SK-N-SH treated with all-trans-retinoic acid at 6 μM for 48 hours (cell line): ENCODE measurements around the gene AGBL1.

Source experiments
- ATAC-seq: fragments of 200-7000 bp; cut with Tn5 transposase; 3 replicates; pipeline ENCODE4 v1.9.1; 2020; ENCODE audit warnings: mild to moderate bottlenecking, moderate library complexity
- ARNTL ChIP-seq: fragments of 450-650 bp; formaldehyde crosslinking; IDR thresholded peaks from 2 replicates; pipeline ENCODE4 v1.5.0; 2020; ENCODE audit warnings: low read depth, mild to moderate bottlenecking, moderate library complexity, borderline replicate concordance
- BACH2 ChIP-seq: fragments of 250-450 bp; sonication (Bioruptor Pico); IDR thresholded peaks from 2 replicates; pipeline ENCODE4 v1.9.0; 2021; ENCODE audit warnings: mild to moderate bottlenecking, borderline replicate concordance
- CSDC2 ChIP-seq: fragments of 250-450 bp; sonication (Bioruptor Pico); IDR thresholded peaks from 2 replicates; pipeline ENCODE4 v1.5.0; 2020; ENCODE audit warnings: mild to moderate bottlenecking, moderate library complexity
- ESRRG ChIP-seq: fragments of 250-450 bp; sonication (Bioruptor Pico); IDR thresholded peaks from 2 replicates; pipeline ENCODE4 v1.6.1; 2021; ENCODE audit warnings: mild to moderate bottlenecking
- GLIS3 ChIP-seq: fragments of 250-450 bp; sonication (Bioruptor Pico); IDR thresholded peaks from 2 replicates; pipeline ENCODE4 v1.5.0; 2020; ENCODE audit warnings: mild to moderate bottlenecking, moderate library complexity
- ISL1 ChIP-seq: fragments of 250-450 bp; sonication (Bioruptor Pico); IDR thresholded peaks from 2 replicates; pipeline ENCODE4 v2.1.2; 2022; ENCODE audit warnings: mild to moderate bottlenecking, moderate library complexity
- OSR1 ChIP-seq: fragments of 250-450 bp; sonication (Bioruptor Pico); IDR thresholded peaks from 2 replicates; pipeline ENCODE4 v1.8.0; 2022; ENCODE audit warnings: moderate library complexity, mild to moderate bottlenecking, inconsistent platforms
- PATZ1 ChIP-seq: fragments of 250-450 bp; sonication (Bioruptor Pico); IDR thresholded peaks from 2 replicates; pipeline ENCODE4 v1.8.0; 2020; ENCODE audit warnings: mild to moderate bottlenecking, moderate library complexity, borderline replicate concordance
- SNAI2 ChIP-seq: fragments of 250-450 bp; sonication (Bioruptor Pico); IDR thresholded peaks from 2 replicates; pipeline ENCODE4 v1.5.0; 2020; ENCODE audit warnings: mild to moderate bottlenecking, moderate library complexity
- TCF4 ChIP-seq: fragments of 250-450 bp; sonication (Bioruptor Pico); IDR thresholded peaks from 2 replicates; pipeline ENCODE4 v1.8.0; 2021; ENCODE audit warnings: mild to moderate bottlenecking, moderate library complexity, borderline replicate concordance
- TOX ChIP-seq: fragments of 250-450 bp; sonication (Bioruptor Pico); IDR thresholded peaks from 2 replicates; pipeline ENCODE4 v1.8.0; 2021; ENCODE audit warnings: mild to moderate bottlenecking, moderate library complexity, borderline replicate concordance
- ZC3H10 ChIP-seq: fragments of 250-450 bp; sonication (Bioruptor Pico); IDR thresholded peaks from 2 replicates; pipeline ENCODE4 v1.5.1; 2021; ENCODE audit warnings: mild to moderate bottlenecking, moderate library complexity
- ZFP3 ChIP-seq: fragments of 250-450 bp; sonication (Bioruptor Pico); IDR thresholded peaks from 2 replicates; pipeline ENCODE4 v1.5.0; 2020; ENCODE audit warnings: mild to moderate bottlenecking, moderate library complexity
- ZFP30 ChIP-seq: fragments of 450-650 bp; formaldehyde crosslinking; IDR thresholded peaks from 2 replicates; pipeline ENCODE4 v1.5.0; 2022; ENCODE audit warnings: mild to moderate bottlenecking, moderate library complexity
- ZNF565 ChIP-seq: fragments of 450-650 bp; formaldehyde crosslinking; conservative IDR thresholded peaks from 2 replicates; pipeline ENCODE4 v1.5.0; 2020; ENCODE audit warnings: low read depth, mild to moderate bottlenecking, moderate library complexity
- ZNF70 ChIP-seq: fragments of 450-650 bp; formaldehyde crosslinking; IDR thresholded peaks from 2 replicates; pipeline ENCODE4 v1.5.0; 2020; ENCODE audit warnings: mild to moderate bottlenecking, moderate library complexity
- ZNF8 ChIP-seq: fragments of 450-650 bp; formaldehyde crosslinking; IDR thresholded peaks from 2 replicates; pipeline ENCODE4 v1.5.0; 2020; ENCODE audit warnings: mild to moderate bottlenecking, moderate library complexity
- TF ChIP-seq, protein P1 (sequence below): fragments of 250-450 bp; sonication (Bioruptor Pico); IDR thresholded peaks from 2 replicates; pipeline ENCODE4 v1.8.0; 2021; ENCODE audit warnings: low read depth, mild to moderate bottlenecking, moderate library complexity, borderline replicate concordance
- TF ChIP-seq, protein P2 (sequence below): fragments of 250-450 bp; sonication (Bioruptor Pico); IDR thresholded peaks from 2 replicates; pipeline ENCODE4 v1.5.1; 2020; ENCODE audit warnings: low read depth, mild to moderate bottlenecking, moderate library complexity
- TF ChIP-seq, protein P3 (sequence below): fragments of 250-450 bp; sonication (Bioruptor Pico); IDR thresholded peaks from 2 replicates; pipeline ENCODE4 v1.5.0; 2020; ENCODE audit warnings: mild to moderate bottlenecking, moderate library complexity
- TF ChIP-seq, protein P4 (sequence below): fragments of 250-450 bp; sonication (Bioruptor Pico); IDR thresholded peaks from 2 replicates; pipeline ENCODE4 v1.5.1; 2021; ENCODE audit warnings: mild to moderate bottlenecking, moderate library complexity

AGBL1 gene

DNA sequence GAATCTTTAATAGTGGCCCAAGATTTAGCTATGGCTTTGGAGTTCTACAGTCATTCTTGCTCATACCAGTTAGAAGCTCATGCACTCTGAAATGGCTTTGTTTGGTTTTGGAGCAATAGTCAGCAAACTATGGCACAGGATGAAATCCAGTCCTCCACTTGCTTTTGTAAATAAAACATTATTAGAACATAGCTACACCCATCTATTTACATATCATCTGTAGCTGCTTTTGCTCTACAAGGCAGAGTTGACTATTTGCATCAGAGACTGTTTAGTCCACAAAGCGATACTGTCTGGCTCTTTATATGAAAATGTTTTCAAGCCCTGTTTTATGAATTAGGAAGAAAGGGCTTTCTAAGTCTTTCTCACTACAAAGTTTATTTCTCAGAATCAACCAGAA lies 716.9 kb downstream of the AGBL1 start:
- ATAC-seq = no peak
- TF ChIP-seq ZNF565 (CRISPR knock-in tag) (no peak), BACH2 (no peak), ESRRG (CRISPR knock-in tag) (no peak), TOX (CRISPR knock-in tag) (no peak), CSDC2 (CRISPR knock-in tag) (no peak), ARNTL (CRISPR knock-in tag) (no peak), GLIS3 (CRISPR knock-in tag) (no peak), OSR1 (no peak)
- TF ChIP-seq, protein P1, sequence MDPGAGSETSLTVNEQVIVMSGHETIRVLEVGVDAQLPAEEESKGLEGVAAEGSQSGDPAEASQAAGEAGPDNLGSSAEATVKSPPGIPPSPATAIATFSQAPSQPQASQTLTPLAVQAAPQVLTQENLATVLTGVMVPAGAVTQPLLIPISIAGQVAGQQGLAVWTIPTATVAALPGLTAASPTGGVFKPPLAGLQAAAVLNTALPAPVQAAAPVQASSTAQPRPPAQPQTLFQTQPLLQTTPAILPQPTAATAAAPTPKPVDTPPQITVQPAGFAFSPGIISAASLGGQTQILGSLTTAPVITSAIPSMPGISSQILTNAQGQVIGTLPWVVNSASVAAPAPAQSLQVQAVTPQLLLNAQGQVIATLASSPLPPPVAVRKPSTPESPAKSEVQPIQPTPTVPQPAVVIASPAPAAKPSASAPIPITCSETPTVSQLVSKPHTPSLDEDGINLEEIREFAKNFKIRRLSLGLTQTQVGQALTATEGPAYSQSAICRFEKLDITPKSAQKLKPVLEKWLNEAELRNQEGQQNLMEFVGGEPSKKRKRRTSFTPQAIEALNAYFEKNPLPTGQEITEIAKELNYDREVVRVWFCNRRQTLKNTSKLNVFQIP = no peak
- TF ChIP-seq, protein P2, sequence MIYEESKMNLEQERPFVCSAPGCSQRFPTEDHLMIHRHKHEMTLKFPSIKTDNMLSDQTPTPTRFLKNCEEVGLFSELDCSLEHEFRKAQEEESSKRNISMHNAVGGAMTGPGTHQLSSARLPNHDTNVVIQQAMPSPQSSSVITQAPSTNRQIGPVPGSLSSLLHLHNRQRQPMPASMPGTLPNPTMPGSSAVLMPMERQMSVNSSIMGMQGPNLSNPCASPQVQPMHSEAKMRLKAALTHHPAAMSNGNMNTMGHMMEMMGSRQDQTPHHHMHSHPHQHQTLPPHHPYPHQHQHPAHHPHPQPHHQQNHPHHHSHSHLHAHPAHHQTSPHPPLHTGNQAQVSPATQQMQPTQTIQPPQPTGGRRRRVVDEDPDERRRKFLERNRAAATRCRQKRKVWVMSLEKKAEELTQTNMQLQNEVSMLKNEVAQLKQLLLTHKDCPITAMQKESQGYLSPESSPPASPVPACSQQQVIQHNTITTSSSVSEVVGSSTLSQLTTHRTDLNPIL (CRISPR knock-in tag) = no peak

DNA sequence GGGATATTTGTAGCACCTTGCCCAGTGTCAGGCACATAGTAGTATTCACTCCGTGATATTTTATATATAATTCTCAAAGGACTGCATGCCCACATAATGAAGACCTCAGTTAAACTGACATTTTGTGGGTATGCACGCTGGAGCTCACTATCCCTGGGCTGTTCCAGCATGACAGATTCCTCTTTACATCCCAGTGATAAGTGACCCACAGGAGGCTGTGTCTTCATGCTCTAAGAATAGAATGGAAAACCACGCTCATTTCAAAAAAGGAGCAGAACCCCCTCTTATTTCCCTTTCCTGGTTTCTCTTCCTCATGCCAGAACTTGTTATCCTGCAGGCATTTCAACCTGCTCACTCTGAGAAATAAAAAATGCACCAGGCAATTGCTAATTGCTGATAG lies 717.5 kb downstream of the AGBL1 start:
- TF ChIP-seq OSR1 (no peak), BACH2 (no peak), ISL1 (CRISPR knock-in tag) (no peak), ZFP3 (no peak)
- TF ChIP-seq, protein P2 (CRISPR knock-in tag) = no peak
- no peak for ATAC-seq

- TF ChIP-seq TCF4 (CRISPR knock-in tag) (no peak), PATZ1 (no peak), ISL1 (CRISPR knock-in tag) (no peak), ZC3H10 (CRISPR knock-in tag) (no peak), GLIS3 (CRISPR knock-in tag) (no peak), ZNF70 (no peak), ZNF8 (CRISPR knock-in tag) (no peak), ARNTL (CRISPR knock-in tag) (no peak), CSDC2 (CRISPR knock-in tag) (no peak), ZFP3 (no peak), ZNF565 (CRISPR knock-in tag) (no peak), BACH2 (no peak), OSR1 (no peak), ZFP30 (CRISPR knock-in tag) (no peak), TOX (CRISPR knock-in tag) (no peak), SNAI2 (CRISPR knock-in tag) (no peak)
- TF ChIP-seq, protein P2 (CRISPR knock-in tag) = no peak
- TF ChIP-seq, protein P3, sequence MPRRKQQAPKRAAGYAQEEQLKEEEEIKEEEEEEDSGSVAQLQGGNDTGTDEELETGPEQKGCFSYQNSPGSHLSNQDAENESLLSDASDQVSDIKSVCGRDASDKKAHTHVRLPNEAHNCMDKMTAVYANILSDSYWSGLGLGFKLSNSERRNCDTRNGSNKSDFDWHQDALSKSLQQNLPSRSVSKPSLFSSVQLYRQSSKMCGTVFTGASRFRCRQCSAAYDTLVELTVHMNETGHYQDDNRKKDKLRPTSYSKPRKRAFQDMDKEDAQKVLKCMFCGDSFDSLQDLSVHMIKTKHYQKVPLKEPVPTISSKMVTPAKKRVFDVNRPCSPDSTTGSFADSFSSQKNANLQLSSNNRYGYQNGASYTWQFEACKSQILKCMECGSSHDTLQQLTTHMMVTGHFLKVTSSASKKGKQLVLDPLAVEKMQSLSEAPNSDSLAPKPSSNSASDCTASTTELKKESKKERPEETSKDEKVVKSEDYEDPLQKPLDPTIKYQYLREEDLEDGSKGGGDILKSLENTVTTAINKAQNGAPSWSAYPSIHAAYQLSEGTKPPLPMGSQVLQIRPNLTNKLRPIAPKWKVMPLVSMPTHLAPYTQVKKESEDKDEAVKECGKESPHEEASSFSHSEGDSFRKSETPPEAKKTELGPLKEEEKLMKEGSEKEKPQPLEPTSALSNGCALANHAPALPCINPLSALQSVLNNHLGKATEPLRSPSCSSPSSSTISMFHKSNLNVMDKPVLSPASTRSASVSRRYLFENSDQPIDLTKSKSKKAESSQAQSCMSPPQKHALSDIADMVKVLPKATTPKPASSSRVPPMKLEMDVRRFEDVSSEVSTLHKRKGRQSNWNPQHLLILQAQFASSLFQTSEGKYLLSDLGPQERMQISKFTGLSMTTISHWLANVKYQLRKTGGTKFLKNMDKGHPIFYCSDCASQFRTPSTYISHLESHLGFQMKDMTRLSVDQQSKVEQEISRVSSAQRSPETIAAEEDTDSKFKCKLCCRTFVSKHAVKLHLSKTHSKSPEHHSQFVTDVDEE (CRISPR knock-in tag) = no peak
- TF ChIP-seq, protein P1 = no peak
- TF ChIP-seq, protein P4, sequence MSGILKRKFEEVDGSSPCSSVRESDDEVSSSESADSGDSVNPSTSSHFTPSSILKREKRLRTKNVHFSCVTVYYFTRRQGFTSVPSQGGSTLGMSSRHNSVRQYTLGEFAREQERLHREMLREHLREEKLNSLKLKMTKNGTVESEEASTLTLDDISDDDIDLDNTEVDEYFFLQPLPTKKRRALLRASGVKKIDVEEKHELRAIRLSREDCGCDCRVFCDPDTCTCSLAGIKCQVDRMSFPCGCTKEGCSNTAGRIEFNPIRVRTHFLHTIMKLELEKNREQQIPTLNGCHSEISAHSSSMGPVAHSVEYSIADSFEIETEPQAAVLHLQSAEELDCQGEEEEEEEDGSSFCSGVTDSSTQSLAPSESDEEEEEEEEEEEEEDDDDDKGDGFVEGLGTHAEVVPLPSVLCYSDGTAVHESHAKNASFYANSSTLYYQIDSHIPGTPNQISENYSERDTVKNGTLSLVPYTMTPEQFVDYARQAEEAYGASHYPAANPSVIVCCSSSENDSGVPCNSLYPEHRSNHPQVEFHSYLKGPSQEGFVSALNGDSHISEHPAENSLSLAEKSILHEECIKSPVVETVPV = no peak
- ATAC-seq = no peak
Measured at GRCh38 chr15:86799226-86799625, 719.6 kb downstream of the AGBL1 start.
